ENCODE results near the gene ZNF536. TPM values are rescaled to one million over a fixed set of nuclear protein-coding genes. Genes with fewer than 3 reads are reported as not detected.
"Not testable (repeated sequence)": the region's sequence is repeated elsewhere in the genome, so short reads cannot be mapped to it uniquely, and the experiment has no call there.

The ZNF536 gene
- polyA plus RNA-seq, 3 donors, result 2.7 to 3.4 (median 2.9) TPM

GRCh38 chr19:30492586-30493270 lies 120.5 kb downstream of the ZNF536 start:
- no peak for DNase-seq (ENCODE audit: extremely low read depth in 1 of 11, low read depth in 9 of 11, low spot score in 4 of 11)

GRCh38 chr19:30497034-30497433 lies 124.8 kb downstream of the ZNF536 start:
- no peak for DNase-seq (ENCODE audit: extremely low read depth in 1 of 11, low read depth in 9 of 11, low spot score in 4 of 11)

GRCh38 chr19:30498085-30498484 lies 125.9 kb downstream of the ZNF536 start:
- not testable (repeated sequence) for DNase-seq (ENCODE audit: extremely low read depth in 1 of 11, low read depth in 9 of 11, low spot score in 4 of 11)

DNA sequence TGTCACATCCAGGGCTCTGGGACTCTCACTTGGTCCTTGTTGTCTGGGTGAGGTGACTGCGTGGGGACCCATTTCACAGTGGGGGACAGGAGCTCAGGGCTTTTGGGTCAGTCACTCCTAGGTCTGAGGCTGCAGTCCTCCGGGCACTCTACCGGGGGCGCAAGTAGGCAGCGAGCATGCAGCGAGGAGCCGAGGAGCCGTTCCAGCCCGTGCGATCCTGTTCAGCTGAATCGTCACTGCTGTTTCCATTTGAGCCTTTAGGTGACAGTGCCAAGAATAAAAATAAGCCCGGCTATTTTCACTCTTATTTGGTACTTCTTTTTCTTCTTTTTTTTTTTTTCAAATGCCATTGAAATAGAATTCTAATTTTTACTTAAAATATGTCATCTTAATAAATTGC lies 126.5 kb downstream of the ZNF536 start:
- no peak for DNase-seq (ENCODE audit: extremely low read depth in 1 of 11, low read depth in 9 of 11, low spot score in 4 of 11)

DNA sequence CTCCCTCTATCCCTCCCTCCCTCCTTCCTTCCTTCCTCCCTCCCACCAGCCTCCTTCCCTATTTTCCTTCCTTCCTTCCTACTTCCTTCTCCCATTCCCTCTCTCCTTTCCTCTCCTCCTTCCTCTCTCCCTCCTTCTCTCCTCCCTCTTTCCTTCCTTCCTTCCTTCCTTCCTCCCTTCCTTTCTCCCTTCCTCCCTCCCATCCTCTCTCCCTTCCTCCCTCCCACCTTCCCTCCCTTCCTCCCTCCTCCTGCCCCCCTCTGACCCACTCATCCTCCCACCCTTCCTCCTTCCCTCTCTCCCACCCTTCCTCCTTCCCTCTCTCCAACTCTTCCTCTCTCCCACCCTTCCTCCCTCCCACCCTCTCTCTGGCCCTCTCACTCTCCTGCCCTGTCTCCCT lies 132.1 kb downstream of the ZNF536 start:
- no peak for DNase-seq (ENCODE audit: extremely low read depth in 1 of 11, low read depth in 9 of 11, low spot score in 4 of 11)

DNA sequence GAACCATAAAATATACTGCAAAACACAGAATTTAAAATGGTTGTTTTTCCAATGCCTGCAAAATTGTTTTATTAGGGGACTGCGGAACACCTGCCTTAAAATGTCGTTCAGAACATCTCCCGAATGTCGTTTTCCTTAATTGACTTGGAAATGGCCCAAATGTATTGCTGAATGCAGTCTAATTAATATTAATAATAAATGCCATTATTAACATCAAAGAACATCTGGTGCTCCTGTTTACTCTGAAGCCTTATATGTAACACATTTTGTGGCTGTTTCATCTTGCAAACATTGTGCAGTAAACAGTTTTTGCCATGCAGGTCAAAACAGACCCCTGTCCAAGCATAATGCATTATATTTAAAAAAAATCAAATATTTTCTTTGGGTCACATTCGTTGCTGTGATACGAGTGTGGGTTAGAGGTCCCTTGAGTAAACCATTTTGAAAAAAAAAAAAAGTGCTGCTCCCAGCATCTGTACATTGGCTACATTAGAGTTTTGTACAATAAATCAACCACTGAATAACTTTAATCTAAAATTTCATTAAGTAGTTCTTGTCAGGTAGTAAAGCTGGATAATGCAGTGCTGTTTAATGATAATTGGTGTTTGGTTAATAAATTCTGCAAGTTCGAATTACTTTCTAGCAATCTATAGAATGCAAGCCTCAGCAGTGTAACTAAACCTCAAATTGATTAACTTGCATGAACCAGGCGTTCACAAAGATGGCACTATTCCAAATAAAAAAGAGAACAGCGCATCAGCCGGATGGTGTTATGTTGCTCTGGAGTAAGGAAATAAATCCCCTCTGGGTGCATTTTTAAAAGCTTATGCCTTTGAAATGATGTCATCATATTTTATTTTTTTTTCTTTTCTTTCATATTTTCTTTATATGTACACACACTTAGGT lies 140.2 kb downstream of the ZNF536 start:
- DNase-seq (ENCODE audit: extremely low read depth in 1 of 11, low read depth in 9 of 11, low spot score in 4 of 11), result no peak

GRCh38 chr19:30513082-30513411 lies 140.9 kb downstream of the ZNF536 start:
- DNase-seq (ENCODE audit: extremely low read depth in 1 of 11, low read depth in 9 of 11, low spot score in 4 of 11), result no peak

GRCh38 chr19:30516111-30516510 lies 143.9 kb downstream of the ZNF536 start:
- DNase-seq (ENCODE audit: extremely low read depth in 1 of 11, low read depth in 9 of 11, low spot score in 4 of 11), result no peak

- DNase-seq (ENCODE audit: extremely low read depth in 1 of 11, low read depth in 9 of 11, low spot score in 4 of 11), result no peak
Measured at GRCh38 chr19:30516531-30516930, 144.3 kb downstream of the ZNF536 start.

GRCh38 chr19:30518965-30519606 lies 146.9 kb downstream of the ZNF536 start:
- DNase-seq (ENCODE audit: extremely low read depth in 1 of 11, low read depth in 9 of 11, low spot score in 4 of 11), result no peak

- DNase-seq (ENCODE audit: extremely low read depth in 1 of 11, low read depth in 9 of 11, low spot score in 4 of 11), result no peak
Measured at GRCh38 chr19:30519607-30520205, 147.5 kb downstream of the ZNF536 start.

GRCh38 chr19:30520735-30521479 lies 148.7 kb downstream of the ZNF536 start:
- DNase-seq (ENCODE audit: extremely low read depth in 1 of 11, low read depth in 9 of 11, low spot score in 4 of 11), result no peak

DNA sequence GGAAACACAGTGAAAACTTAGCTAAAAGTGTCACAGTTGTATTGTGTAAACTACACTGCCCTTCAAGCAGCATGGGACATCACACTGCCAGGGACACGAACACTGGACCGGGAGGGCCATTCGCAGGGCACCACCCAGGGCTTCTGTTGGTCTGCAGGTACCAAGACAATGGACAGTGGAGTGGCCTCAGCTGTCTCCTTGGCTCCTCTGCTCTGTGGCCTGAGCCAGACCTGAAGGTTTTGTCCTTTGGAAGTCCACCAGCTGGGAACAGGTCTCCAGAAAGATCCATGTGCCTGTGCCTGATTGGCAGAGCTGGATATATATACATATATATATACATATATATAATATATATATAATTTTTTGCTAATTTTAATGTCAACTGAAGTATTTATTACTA lies 149.8 kb downstream of the ZNF536 start:
- no peak for DNase-seq (ENCODE audit: extremely low read depth in 1 of 11, low read depth in 9 of 11, low spot score in 4 of 11)

DNA sequence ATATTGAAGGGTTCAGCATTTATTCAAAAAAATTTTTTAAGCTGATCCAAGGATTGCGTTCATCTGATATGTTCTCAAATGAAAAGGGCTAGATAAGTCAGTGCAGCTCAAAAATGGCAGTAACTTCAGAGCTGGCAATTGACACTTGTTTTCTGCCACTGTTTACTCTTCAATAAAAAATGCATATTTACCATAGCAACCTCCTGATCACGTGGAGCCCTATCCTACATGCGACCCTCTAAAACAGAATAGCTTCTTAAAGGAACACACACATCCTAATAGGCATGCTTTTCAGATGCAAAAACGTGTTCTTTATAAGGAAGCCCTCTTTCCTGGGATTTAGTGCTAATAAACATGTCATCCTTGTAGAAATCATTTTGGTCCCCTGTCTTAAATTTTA lies 150.2 kb downstream of the ZNF536 start:
- DNase-seq (ENCODE audit: extremely low read depth in 1 of 11, low read depth in 9 of 11, low spot score in 4 of 11), result no peak

- DNase-seq (ENCODE audit: extremely low read depth in 1 of 11, low read depth in 9 of 11, low spot score in 4 of 11), result no peak
Measured at GRCh38 chr19:30523791-30524190, 151.6 kb downstream of the ZNF536 start.

- DNase-seq (ENCODE audit: extremely low read depth in 1 of 11, low read depth in 9 of 11, low spot score in 4 of 11), result no peak
Measured at GRCh38 chr19:30525383-30525782, 153.2 kb downstream of the ZNF536 start.

DNA sequence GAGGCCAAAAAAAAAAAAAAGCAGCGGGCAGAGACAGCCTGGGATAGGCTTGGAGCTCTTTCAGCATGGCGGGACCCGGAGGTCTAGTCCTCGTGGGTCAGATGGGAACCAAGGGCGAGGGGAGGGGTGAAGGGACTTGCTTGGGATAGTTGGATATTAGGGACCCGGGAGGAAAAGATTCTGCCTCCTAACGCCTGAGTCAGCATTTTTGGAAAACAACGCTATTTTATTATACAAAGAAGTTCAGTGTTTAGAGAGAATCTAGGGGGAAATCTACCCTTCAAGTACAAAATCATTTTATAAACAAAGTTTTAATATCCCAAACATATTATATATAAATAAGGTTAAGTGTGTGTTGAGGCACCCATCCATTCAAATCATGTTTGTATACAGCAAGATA lies 156.7 kb downstream of the ZNF536 start:
- no peak for DNase-seq (ENCODE audit: extremely low read depth in 1 of 11, low read depth in 9 of 11, low spot score in 4 of 11)

GRCh38 chr19:30529876-30530275 lies 157.7 kb downstream of the ZNF536 start:
- DNase-seq (ENCODE audit: extremely low read depth in 1 of 11, low read depth in 9 of 11, low spot score in 4 of 11), result no peak

DNA sequence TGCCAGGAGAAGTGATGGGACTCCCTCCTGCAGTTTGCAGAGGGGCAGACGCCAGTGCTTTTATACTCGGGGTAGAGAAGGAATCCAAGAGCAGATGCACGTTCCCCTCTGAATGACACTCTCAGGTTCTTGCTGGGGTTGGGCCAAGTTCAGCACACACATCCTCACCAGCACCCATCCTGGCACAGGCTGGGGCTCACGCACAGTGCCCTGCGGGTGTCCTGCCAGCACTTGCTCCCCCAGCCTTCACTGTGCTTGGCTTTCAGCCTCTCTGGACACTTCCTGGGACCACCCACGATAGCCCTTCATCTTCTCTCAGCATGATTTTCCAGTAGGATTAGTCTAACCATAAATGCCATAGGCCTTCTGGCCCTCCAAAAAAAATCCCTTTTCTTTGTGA lies 158.6 kb downstream of the ZNF536 start:
- peak in 1 of 11 donors; percentile 4 for DNase-seq (ENCODE audit: extremely low read depth in 1 of 11, low read depth in 9 of 11, low spot score in 4 of 11)
